ENCODE data around the gene RFPL3.
"Not testable (repeated sequence)": the region's sequence is repeated elsewhere in the genome, so short reads cannot be mapped to it uniquely, and the experiment has no call there.

The RFPL3 gene

GRCh38 chr22:32357567-32357966 is at the start of gene RFPL3:
RFPL3 (plus strand) TSS chr22:32357867; CDS start chr22:32358072, 205 bp downstream.
- in situ Hi-C loops (cut with MboI; ENCODE audit: low sequenced_read_pairs) = not testable (repeated sequence)

- in situ Hi-C loops (cut with MboI; ENCODE audit: low sequenced_read_pairs) = no loop called here
Observed at GRCh38 chr22:32308191-32308590, 49.5 kb upstream of the RFPL3 start.

- in situ Hi-C loops (cut with MboI; ENCODE audit: low sequenced_read_pairs) = no loop called here
Observed at GRCh38 chr22:32308934-32309333, 48.7 kb upstream of the RFPL3 start.

GRCh38 chr22:32309585-32310251 is 47.9 kb upstream of the RFPL3 start:
- in situ Hi-C loops (cut with MboI; ENCODE audit: low sequenced_read_pairs) = no loop called here

- in situ Hi-C loops (cut with MboI; ENCODE audit: low sequenced_read_pairs) = no loop called here
Observed at GRCh38 chr22:32310777-32311176, 46.9 kb upstream of the RFPL3 start.

- in situ Hi-C loops (cut with MboI; ENCODE audit: low sequenced_read_pairs) = no loop called here
Observed at GRCh38 chr22:32311551-32312071, 46.1 kb upstream of the RFPL3 start.

GRCh38 chr22:32312748-32313147 is 44.9 kb upstream of the RFPL3 start:
- in situ Hi-C loops (cut with MboI; ENCODE audit: low sequenced_read_pairs) = no loop called here

GRCh38 chr22:32313532-32313931 is 44.1 kb upstream of the RFPL3 start:
- in situ Hi-C loops (cut with MboI; ENCODE audit: low sequenced_read_pairs) = no loop called here

GRCh38 chr22:32317524-32317923 is 40.1 kb upstream of the RFPL3 start:
- in situ Hi-C loops (cut with MboI; ENCODE audit: low sequenced_read_pairs) = no loop called here

- in situ Hi-C loops (cut with MboI; ENCODE audit: low sequenced_read_pairs) = no loop called here
Observed at GRCh38 chr22:32318361-32318760, 39.3 kb upstream of the RFPL3 start.

GRCh38 chr22:32319861-32320406 is 37.7 kb upstream of the RFPL3 start:
- in situ Hi-C loops (cut with MboI; ENCODE audit: low sequenced_read_pairs) = no loop called here

- in situ Hi-C loops (cut with MboI; ENCODE audit: low sequenced_read_pairs) = no loop called here
Observed at GRCh38 chr22:32322986-32323385, 34.7 kb upstream of the RFPL3 start.

GRCh38 chr22:32323513-32324164 is 34.0 kb upstream of the RFPL3 start:
- in situ Hi-C loops (cut with MboI; ENCODE audit: low sequenced_read_pairs) = no loop called here

GRCh38 chr22:32324505-32325415 is 32.9 kb upstream of the RFPL3 start:
- in situ Hi-C loops (cut with MboI; ENCODE audit: low sequenced_read_pairs) = no loop called here

- in situ Hi-C loops (cut with MboI; ENCODE audit: low sequenced_read_pairs) = no loop called here
Observed at GRCh38 chr22:32325416-32325801, 32.3 kb upstream of the RFPL3 start.

GRCh38 chr22:32325811-32326237 is 31.8 kb upstream of the RFPL3 start:
- in situ Hi-C loops (cut with MboI; ENCODE audit: low sequenced_read_pairs) = no loop called here

GRCh38 chr22:32326647-32327046 is 31.0 kb upstream of the RFPL3 start:
- in situ Hi-C loops (cut with MboI; ENCODE audit: low sequenced_read_pairs) = no loop called here

- in situ Hi-C loops (cut with MboI; ENCODE audit: low sequenced_read_pairs) = no loop called here
Observed at GRCh38 chr22:32327066-32327465, 30.6 kb upstream of the RFPL3 start.

GRCh38 chr22:32327596-32328171 is 30.0 kb upstream of the RFPL3 start:
- in situ Hi-C loops (cut with MboI; ENCODE audit: low sequenced_read_pairs) = no loop called here

GRCh38 chr22:32328306-32329201 is 29.1 kb upstream of the RFPL3 start:
- in situ Hi-C loops (cut with MboI; ENCODE audit: low sequenced_read_pairs) = no loop called here
